ENCODE data around the gene DDR1. TPM values are rescaled to one million over a fixed set of nuclear protein-coding genes. Genes with fewer than 3 reads are reported as not detected.
A peak's percentile ranks its signal among the peaks of the same experiment; 100 is the strongest.

Gene DDR1
- total and polyA plus RNA-seq, 2 experiments from 2014 or later: 58.3 to 154 TPM

DNA sequence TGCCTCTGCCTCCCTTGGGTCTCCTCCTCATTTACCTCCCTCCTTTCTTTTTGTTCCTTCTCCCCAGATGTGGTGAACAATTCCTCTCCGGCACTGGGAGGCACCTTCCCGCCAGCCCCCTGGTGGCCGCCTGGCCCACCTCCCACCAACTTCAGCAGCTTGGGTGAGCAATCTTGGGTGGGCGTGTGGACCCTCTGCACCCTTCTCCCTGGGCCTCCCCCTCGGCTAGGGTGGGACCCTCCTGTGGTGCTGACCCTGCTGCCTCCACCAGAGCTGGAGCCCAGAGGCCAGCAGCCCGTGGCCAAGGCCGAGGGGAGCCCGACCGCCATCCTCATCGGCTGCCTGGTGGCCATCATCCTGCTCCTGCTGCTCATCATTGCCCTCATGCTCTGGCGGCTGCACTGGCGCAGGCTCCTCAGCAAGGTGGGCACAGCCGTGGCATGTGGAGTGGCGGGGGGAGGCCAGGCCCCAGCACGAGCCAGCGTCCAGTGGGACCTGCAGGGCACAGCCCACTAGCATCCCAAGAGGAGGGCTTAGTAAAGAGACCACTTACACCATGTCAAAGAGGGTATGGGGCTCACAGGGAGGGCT, 8.8 kb downstream of the DDR1 start:
- ATAC-seq (peak; percentile 51), DNase-seq (ENCODE audit: low spot score) (peak; percentile 56)
- peaks cover 3% of the 10 kb centered on the region; the same call in 1 of the 2 replicates for H3K4me1 ChIP-seq (ENCODE audit: insufficient read depth)
- H3K36me3 ChIP-seq (ENCODE audit: insufficient read depth): peaks cover 9% of the 10 kb centered on the region
- H2AFZ ChIP-seq: no peak overlapping the region
- H3K36me3 Mint-ChIP-seq (ENCODE audit: low read depth): peaks cover 74% of the 10 kb centered on the region
- H3K4me2 ChIP-seq: no peak overlapping the region
- no peaks in the 10 kb centered on the region for H3K27me3 ChIP-seq (ENCODE audit: insufficient read depth)
- peaks cover 3% of the 10 kb centered on the region for H3K27me3 Mint-ChIP-seq (ENCODE audit: insufficient read depth, low read depth, poor library complexity)
- no peaks in the 10 kb centered on the region; the same call in 1 of the 2 replicates for H4K20me1 ChIP-seq (replicated peaks; ENCODE audit: insufficient read depth)
- H3K4me3 ChIP-seq: no peak overlapping the region
- TF ChIP-seq ETS1 (IDR thresholded peaks at IDR 0.05) (no peak), CTCF (conservative IDR thresholded peaks at IDR 0.05; ENCODE audit: low read depth in 2 of 2) (peak; percentile 47 to 62)
- 0 out of 2 replicates have a peak, but pooled peaks cover 3% of the 10 kb centered on the region for H3F3A ChIP-seq (replicated peaks; ENCODE audit: low read depth)
- peaks cover 19% of the 10 kb centered on the region for H3K79me2 ChIP-seq (replicated peaks; ENCODE audit: insufficient read depth)
- no peaks in the 10 kb centered on the region for H3K9me3 Mint-ChIP-seq
- H3K9me2 ChIP-seq (ENCODE audit: insufficient read depth): no peaks in the 10 kb centered on the region
- H3K4me1 Mint-ChIP-seq: peaks cover 22% of the 10 kb centered on the region
- no peak overlapping the region for H3K27ac ChIP-seq (ENCODE audit: low read depth)
- peak overlapping the region; percentile 45; the same call in 1 of the 2 replicates for H3K27ac Mint-ChIP-seq
- no peak overlapping the region; the same call in 2 of the 3 replicates for H3K4me3 Mint-ChIP-seq

DNA sequence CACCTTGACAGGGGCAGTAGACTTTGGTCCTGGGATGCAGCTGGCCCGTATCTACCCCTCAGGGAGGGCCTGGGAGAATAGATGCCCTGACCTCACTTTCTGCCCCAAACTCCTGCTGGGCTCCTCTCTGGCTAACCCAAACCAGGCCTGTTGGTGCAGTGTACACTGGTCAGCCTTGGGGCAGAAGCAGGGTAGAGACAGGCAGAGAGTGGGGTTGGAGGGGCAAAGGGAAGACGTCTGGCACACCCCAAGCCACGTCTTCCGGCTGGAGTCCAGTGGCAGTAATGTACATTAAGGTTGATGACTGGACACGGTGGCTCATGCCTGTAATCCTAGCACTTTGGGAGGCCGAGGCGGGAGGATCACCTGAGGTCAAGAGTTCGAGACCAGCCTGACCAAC, 9.3 kb downstream of the DDR1 start:
- H3K36me3 Mint-ChIP-seq (ENCODE audit: low read depth): peaks cover 75% of the 10 kb centered on the region
- no peak overlapping the region for H3K4me3 Mint-ChIP-seq
- H3K27ac ChIP-seq (ENCODE audit: low read depth): no peak overlapping the region
- peaks cover 16% of the 10 kb centered on the region for H3K4me1 Mint-ChIP-seq
- no peaks in the 10 kb centered on the region for H3K4me1 ChIP-seq (ENCODE audit: insufficient read depth)
- peaks cover 3% of the 10 kb centered on the region for H3K27me3 Mint-ChIP-seq (ENCODE audit: insufficient read depth, low read depth, poor library complexity)
- H2AFZ ChIP-seq: no peak overlapping the region
- no peak overlapping the region for H3K4me2 ChIP-seq
- H3K27ac Mint-ChIP-seq: no peak overlapping the region
- no peaks in the 10 kb centered on the region; the same call in 1 of the 2 replicates for H4K20me1 ChIP-seq (replicated peaks; ENCODE audit: insufficient read depth)
- H3K79me2 ChIP-seq (replicated peaks; ENCODE audit: insufficient read depth): peaks cover 13% of the 10 kb centered on the region
- no peak overlapping the region for H3K4me3 ChIP-seq
- H3K36me3 ChIP-seq (ENCODE audit: insufficient read depth): peaks cover 12% of the 10 kb centered on the region
- no peaks in the 10 kb centered on the region for H3K9me3 Mint-ChIP-seq
- no peaks in the 10 kb centered on the region for H3K27me3 ChIP-seq (ENCODE audit: insufficient read depth)
- 0 out of 2 replicates have a peak, but pooled peaks cover 3% of the 10 kb centered on the region for H3F3A ChIP-seq (replicated peaks; ENCODE audit: low read depth)
- ATAC-seq (no peak), DNase-seq (ENCODE audit: low spot score) (no peak)
- no peaks in the 10 kb centered on the region for H3K9me2 ChIP-seq (ENCODE audit: insufficient read depth)
- no peak for TF ChIP-seq ZNF114 (CRISPR knock-in tag; IDR thresholded peaks at IDR 0.05)
- TF ChIP-seq POLR2AphosphoS5 (IDR thresholded peaks at IDR 0.05; ENCODE audit: low read depth): no peak
- TF ChIP-seq CTCF (conservative IDR thresholded peaks at IDR 0.05; ENCODE audit: low read depth in 2 of 2): no peak
- TF ChIP-seq STAT1 (IDR thresholded peaks at IDR 0.05; ENCODE audit: unreplicated experiment): no peak
- TF ChIP-seq CREB1 (CRISPR knock-in tag; IDR thresholded peaks at IDR 0.05; ENCODE audit: low read depth): no peak
- no peak for TF ChIP-seq JUNB (IDR thresholded peaks at IDR 0.05; ENCODE audit: unreplicated experiment)
- TF ChIP-seq, protein P1, sequence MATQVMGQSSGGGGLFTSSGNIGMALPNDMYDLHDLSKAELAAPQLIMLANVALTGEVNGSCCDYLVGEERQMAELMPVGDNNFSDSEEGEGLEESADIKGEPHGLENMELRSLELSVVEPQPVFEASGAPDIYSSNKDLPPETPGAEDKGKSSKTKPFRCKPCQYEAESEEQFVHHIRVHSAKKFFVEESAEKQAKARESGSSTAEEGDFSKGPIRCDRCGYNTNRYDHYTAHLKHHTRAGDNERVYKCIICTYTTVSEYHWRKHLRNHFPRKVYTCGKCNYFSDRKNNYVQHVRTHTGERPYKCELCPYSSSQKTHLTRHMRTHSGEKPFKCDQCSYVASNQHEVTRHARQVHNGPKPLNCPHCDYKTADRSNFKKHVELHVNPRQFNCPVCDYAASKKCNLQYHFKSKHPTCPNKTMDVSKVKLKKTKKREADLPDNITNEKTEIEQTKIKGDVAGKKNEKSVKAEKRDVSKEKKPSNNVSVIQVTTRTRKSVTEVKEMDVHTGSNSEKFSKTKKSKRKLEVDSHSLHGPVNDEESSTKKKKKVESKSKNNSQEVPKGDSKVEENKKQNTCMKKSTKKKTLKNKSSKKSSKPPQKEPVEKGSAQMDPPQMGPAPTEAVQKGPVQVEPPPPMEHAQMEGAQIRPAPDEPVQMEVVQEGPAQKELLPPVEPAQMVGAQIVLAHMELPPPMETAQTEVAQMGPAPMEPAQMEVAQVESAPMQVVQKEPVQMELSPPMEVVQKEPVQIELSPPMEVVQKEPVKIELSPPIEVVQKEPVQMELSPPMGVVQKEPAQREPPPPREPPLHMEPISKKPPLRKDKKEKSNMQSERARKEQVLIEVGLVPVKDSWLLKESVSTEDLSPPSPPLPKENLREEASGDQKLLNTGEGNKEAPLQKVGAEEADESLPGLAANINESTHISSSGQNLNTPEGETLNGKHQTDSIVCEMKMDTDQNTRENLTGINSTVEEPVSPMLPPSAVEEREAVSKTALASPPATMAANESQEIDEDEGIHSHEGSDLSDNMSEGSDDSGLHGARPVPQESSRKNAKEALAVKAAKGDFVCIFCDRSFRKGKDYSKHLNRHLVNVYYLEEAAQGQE (IDR thresholded peaks at IDR 0.05; ENCODE audit: unreplicated experiment): no peak

Data from GM23338 (cell line).